ENCODE results near the gene ZBTB45. TPM values are rescaled to one million over a fixed set of nuclear protein-coding genes. Genes with fewer than 3 reads are reported as not detected.

Gene ZBTB45
- total RNA-seq, 4 donors from 2014 or later = 9.8 to 16.5 (median 12.6) TPM

DNA sequence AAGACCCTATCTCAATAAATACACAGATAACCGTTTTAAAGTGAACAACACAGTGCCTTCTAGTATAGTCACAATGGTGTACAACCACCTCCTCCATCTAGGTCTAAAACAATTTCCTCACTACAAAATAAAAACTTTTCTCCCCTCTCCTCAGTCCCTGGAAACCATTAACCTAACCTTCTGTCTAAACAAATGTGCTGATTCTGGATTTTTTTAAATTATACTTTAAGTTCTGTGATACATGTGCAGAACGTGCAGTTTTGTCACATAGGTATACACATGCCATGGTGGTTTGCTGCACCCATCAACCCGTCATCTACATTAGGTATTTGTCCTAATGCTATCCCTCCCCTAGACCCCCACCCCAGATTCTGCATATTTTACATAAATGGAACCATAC, 9.8 kb upstream of the ZBTB45 start:
- no peaks in the 10 kb centered on the region for H3K9me3 ChIP-seq
- DNase-seq (ENCODE audit: low spot score in 2 of 2) = no peak
- H3K4me1 ChIP-seq = no peaks in the 10 kb centered on the region
- H3K4me3 ChIP-seq = no peak overlapping the region
- peaks cover 0 to 23% of the 10 kb centered on the region in 2 donors for H3K27me3 ChIP-seq
- WGBS, 2 donors = 70 to 74% methylated on average over 3 of the region's 3 CpGs
- H3K36me3 ChIP-seq = no peaks in the 10 kb centered on the region
- TF ChIP-seq EP300 (IDR thresholded peaks at IDR 0.05) = no peak
- no peak for TF ChIP-seq POLR2A (IDR thresholded peaks at IDR 0.05)
- TF ChIP-seq, protein P1, sequence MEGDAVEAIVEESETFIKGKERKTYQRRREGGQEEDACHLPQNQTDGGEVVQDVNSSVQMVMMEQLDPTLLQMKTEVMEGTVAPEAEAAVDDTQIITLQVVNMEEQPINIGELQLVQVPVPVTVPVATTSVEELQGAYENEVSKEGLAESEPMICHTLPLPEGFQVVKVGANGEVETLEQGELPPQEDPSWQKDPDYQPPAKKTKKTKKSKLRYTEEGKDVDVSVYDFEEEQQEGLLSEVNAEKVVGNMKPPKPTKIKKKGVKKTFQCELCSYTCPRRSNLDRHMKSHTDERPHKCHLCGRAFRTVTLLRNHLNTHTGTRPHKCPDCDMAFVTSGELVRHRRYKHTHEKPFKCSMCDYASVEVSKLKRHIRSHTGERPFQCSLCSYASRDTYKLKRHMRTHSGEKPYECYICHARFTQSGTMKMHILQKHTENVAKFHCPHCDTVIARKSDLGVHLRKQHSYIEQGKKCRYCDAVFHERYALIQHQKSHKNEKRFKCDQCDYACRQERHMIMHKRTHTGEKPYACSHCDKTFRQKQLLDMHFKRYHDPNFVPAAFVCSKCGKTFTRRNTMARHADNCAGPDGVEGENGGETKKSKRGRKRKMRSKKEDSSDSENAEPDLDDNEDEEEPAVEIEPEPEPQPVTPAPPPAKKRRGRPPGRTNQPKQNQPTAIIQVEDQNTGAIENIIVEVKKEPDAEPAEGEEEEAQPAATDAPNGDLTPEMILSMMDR (IDR thresholded peaks at IDR 0.05) = no peak
- H3K27ac ChIP-seq = no peak overlapping the region

DNA sequence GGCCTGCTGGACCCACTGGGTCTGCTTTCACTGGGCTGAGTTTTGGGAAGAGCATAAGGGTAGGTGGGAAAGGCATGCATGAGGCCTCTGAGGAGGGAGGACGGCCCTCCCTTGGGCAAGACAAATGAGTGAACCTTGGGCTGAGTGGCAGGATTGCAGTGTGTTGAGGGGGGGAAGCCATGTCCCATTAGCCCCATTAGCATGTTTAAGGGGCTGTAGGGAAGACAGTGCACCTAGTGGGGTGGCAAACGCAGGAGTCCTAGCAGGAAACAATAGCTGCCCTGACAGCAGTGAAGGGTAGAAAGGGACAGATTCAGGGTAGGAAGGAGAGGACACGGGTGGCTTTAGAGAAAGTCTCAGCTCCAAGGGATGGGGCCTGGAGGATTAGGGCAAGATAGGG, 3.1 kb upstream of the ZBTB45 start:
- no peak overlapping the region for H3K4me3 ChIP-seq
- no peaks in the 10 kb centered on the region for H3K9me3 ChIP-seq
- H3K4me1 ChIP-seq = peaks cover 3 to 20% (median 17%) of the 10 kb centered on the region in 4 donors
- no peak for TF ChIP-seq POLR2A (IDR thresholded peaks at IDR 0.05)
- TF ChIP-seq EP300 (IDR thresholded peaks at IDR 0.05) = no peak
- TF ChIP-seq, protein P1 (IDR thresholded peaks at IDR 0.05) = no peak
- no peak overlapping the region for H3K27ac ChIP-seq
- peaks cover 0 to under 1% (median 0%) of the 10 kb centered on the region in 3 donors for H3K36me3 ChIP-seq
- 88% methylated on average over 3 of the region's 3 CpGs for WGBS, 2 donors
- DNase-seq (ENCODE audit: low spot score in 2 of 2) = no peak
- no peaks in the 10 kb centered on the region for H3K27me3 ChIP-seq

DNA sequence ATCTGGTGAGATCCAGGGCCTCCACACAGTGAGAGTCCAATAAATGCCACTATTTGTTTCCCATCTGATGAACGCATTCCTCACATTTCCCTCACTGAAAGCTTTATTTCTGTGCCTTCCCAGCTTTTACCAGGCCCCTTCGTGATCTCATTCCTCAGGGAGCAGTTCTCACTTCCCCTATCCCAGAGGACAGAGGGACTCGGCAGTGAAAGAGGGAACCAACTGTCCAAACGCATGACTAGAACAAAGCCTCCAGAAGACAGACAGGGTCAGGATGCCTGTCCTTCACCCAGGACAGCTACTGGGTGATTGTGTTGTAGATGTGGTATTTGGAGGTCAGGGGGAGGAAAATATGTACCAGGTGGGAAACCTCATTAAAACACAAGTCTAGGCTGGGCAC, 2.0 kb upstream of the ZBTB45 start:
- 17% methylated on average over 4 of the region's 4 CpGs for WGBS, 2 donors
- H3K4me3 ChIP-seq = no peak overlapping the region
- H3K27ac ChIP-seq = peak overlapping the region in 1 of 4 donors; percentile 20
- no peaks in the 10 kb centered on the region for H3K27me3 ChIP-seq
- DNase-seq (ENCODE audit: low spot score in 2 of 2) = no peak
- peaks cover 0 to 12% (median 5%) of the 10 kb centered on the region in 3 donors for H3K36me3 ChIP-seq
- no peaks in the 10 kb centered on the region for H3K9me3 ChIP-seq
- TF ChIP-seq, protein P1 (IDR thresholded peaks at IDR 0.05) = no peak
- TF ChIP-seq POLR2A (IDR thresholded peaks at IDR 0.05) (no peak), EP300 (IDR thresholded peaks at IDR 0.05) (no peak)
- H3K4me1 ChIP-seq = peaks cover 3 to 30% (median 20%) of the 10 kb centered on the region in 4 donors

DNA sequence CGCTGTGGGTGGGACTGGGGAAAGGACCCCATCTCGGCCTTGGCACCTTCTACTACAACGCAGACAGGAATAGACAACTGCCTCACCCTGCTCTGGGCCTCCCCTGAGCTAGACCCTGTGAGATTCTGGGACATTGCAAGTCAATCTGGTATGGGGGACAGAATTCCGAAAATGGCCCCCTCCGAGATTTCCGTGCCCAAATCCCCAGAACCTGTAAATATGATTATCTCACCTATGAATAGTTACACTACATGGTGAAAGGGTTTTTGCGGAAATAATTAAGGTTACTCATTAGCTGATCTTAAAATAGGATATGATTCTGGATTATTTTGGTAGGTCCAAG, 618 bp upstream of the ZBTB45 start:
- Histone ChIP-seq H3K4me1 (peaks cover 3 to 44% (median 20%) of the 10 kb centered on the region in 4 donors), H3K4me3 (peak overlapping the region; percentile 64 to 88 (median 64)), H3K27me3 (no peaks in the 10 kb centered on the region), H3K27ac (peak overlapping the region; percentile 85 to 98 (median 94)), H3K9me3 (no peaks in the 10 kb centered on the region), H3K36me3 (peaks cover 0 to 26% (median 12%) of the 10 kb centered on the region in 3 donors)
- WGBS, 2 donors = 6 to 14% methylated on average over 6 to 7 of the region's 7 CpGs
- DNase-seq (ENCODE audit: low spot score in 2 of 2) = no peak
- TF ChIP-seq, protein P1 (IDR thresholded peaks at IDR 0.05) = no peak
- TF ChIP-seq POLR2A (IDR thresholded peaks at IDR 0.05) (no peak), EP300 (IDR thresholded peaks at IDR 0.05) (no peak)

DNA sequence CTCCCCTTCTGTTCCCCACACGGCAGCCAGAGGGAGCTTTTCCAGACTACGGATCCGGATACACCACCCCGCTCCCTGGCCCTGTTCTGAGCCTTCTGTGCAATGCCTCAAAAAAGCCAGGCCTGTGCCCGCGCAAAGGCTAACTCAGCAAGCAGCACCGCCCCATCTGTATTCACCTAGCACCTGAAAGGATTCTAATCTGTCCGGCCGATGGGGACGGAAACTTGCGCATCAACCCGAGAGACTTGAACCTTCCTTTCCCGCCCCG, 589 bp downstream of the ZBTB45 start:
- Histone ChIP-seq H3K27me3 (no peaks in the 10 kb centered on the region), H3K36me3 (peaks cover 0 to 27% (median 12%) of the 10 kb centered on the region in 3 donors), H3K4me1 (peaks cover 3 to 56% (median 20%) of the 10 kb centered on the region in 4 donors), H3K4me3 (peak overlapping the region; percentile 64 to 88 (median 64)), H3K27ac (peak overlapping the region; percentile 85 to 98 (median 94)), H3K9me3 (no peaks in the 10 kb centered on the region)
- WGBS, 2 donors = 0 to 1% methylated on average over 14 of the region's 14 CpGs
- peak; percentile 39 to 54 for DNase-seq (ENCODE audit: low spot score in 2 of 2)
- TF ChIP-seq, protein P1 (IDR thresholded peaks at IDR 0.05) = peak in 1 of 5 experiments; percentile 42
- TF ChIP-seq EP300 (IDR thresholded peaks at IDR 0.05) (no peak), POLR2A (IDR thresholded peaks at IDR 0.05) (no peak)
